ENCODE measurements around the gene RPS23.
A peak's percentile ranks its signal among the peaks of the same experiment; 100 is the strongest.

The RPS23 gene

GRCh38 chr5:82244854-82245635 is 33.1 kb downstream of the RPS23 start:
- DNase-seq (ENCODE audit: low read depth, low spot score): no peak

GRCh38 chr5:82244151-82244550 is 34.0 kb downstream of the RPS23 start:
- DNase-seq (ENCODE audit: low read depth, low spot score): no peak

GRCh38 chr5:82234885-82235284 is 43.3 kb downstream of the RPS23 start:
- DNase-seq (ENCODE audit: low read depth, low spot score): no peak

- peak; percentile 85 for DNase-seq (ENCODE audit: low read depth, low spot score)
These were observed 52.5 kb downstream of the RPS23 start for GRCh38 chr5:82225525-82226172.
